Natural killer cell (primary cell): ENCODE data around the gene SULF2. TPM values are rescaled to one million over a fixed set of nuclear protein-coding genes. Genes with fewer than 3 reads are reported as not detected.

Experiments used
- ATAC-seq, 3 donors: fragments of 150-1000 bp in 2 of 3; fragments of 200-7000 bp in 1 of 3; cut with Tn5 transposase; 1 replicate in 1 of 3; 2 replicates in 2 of 3; pipeline ENCODE4 v1.10.0; 2021; ENCODE audit warnings: mild to moderate bottlenecking in 2 of 3, moderate library complexity in 2 of 3
- DNase-seq, 2 donors: peaks; one replicate each; pipeline versions ENCODE4 v3.0.0 to v3.0.0-alpha.2; 2013 to 2021; ENCODE audit warnings: mixed read lengths in 1 of 2
- H3K27ac ChIP-seq: one replicate; pipeline ENCODE4 v1.5.1; 2013; ENCODE audit warnings: mild to moderate bottlenecking, low read length
- H3K27me3 ChIP-seq: one replicate; pipeline ENCODE4 v1.6.1; 2013; ENCODE audit warnings: low read length; ENCODE audit not compliant: control insufficient read depth, insufficient read depth
- H3K36me3 ChIP-seq: one replicate; pipeline ENCODE4 v1.6.1; 2013; ENCODE audit warnings: low read length; ENCODE audit not compliant: control insufficient read depth, insufficient read depth
- H3K4me1 ChIP-seq: one replicate; pipeline ENCODE4 v1.6.1; 2013; ENCODE audit warnings: low read length; ENCODE audit not compliant: control insufficient read depth, insufficient read depth
- H3K4me3 ChIP-seq: one replicate; pipeline ENCODE4 v1.5.1; 2013; ENCODE audit warnings: low read length
- H3K9me3 ChIP-seq: one replicate; pipeline ENCODE4 v1.6.1; 2013; ENCODE audit warnings: low read length; ENCODE audit not compliant: control insufficient read depth, insufficient read depth
- H3K27ac Mint-ChIP-seq, 2 donors: one replicate each; pipeline ENCODE4 v1.8.0; 2022; ENCODE audit warnings: mild to moderate bottlenecking in 2 of 2, mixed read lengths in 2 of 2, moderate library complexity in 1 of 2
- H3K27me3 Mint-ChIP-seq, 2 donors: one replicate each; pipeline ENCODE4 v1.8.0; 2022; ENCODE audit warnings: low read depth in 2 of 2, mixed read lengths in 2 of 2
- H3K36me3 Mint-ChIP-seq: one replicate; pipeline ENCODE4 v1.8.0; 2022; ENCODE audit warnings: mixed read lengths
- H3K4me1 Mint-ChIP-seq, 2 donors: one replicate each; pipeline ENCODE4 v1.8.0; 2022; ENCODE audit warnings: mixed read lengths in 2 of 2
- H3K4me3 Mint-ChIP-seq: one replicate; pipeline ENCODE4 v1.8.0; 2022; ENCODE audit warnings: mild to moderate bottlenecking, moderate library complexity, mixed read lengths
- H3K9me3 Mint-ChIP-seq, 2 donors: one replicate each; pipeline ENCODE4 v1.8.0; 2022; ENCODE audit warnings: mixed read lengths in 2 of 2
- CTCF ChIP-seq: fragments of 200-600 bp; IDR thresholded peaks from one replicate; pipeline ENCODE4 v1.8.0; 2022; ENCODE audit warnings: antibody characterized with exemption
- WGBS: methylation state at CpG from one replicate; pipeline ENCODE4 v1.1.7; 2013; ENCODE audit warnings: missing lambda C conversion rate; ENCODE audit not compliant: insufficient coverage; 5-methylcytosine and 5-hydroxymethylcytosine counted together
- intact Hi-C: fragments of 100-400 bp; cut with micrococcal nuclease; formaldehyde crosslinking; loops from one replicate; pipeline ENCODE4 v1.14.2; 2022
- total RNA-seq, 4 donors: library from RNA; stranded (reverse); fragments of 120-200 nt in 1 of 4; gene quantifications; one replicate each; pipeline versions ENCODE4 v1.2.3 to v1.2.4, GENCODE V29; 2013 to 2022

SULF2 gene
- total RNA-seq, 3 donors from 2014 or later (not counting 1 experiment from before 2014, with no cell fraction given), result 8.1 to 48.7 (median 12.3) TPM

- no peak for TF ChIP-seq CTCF
- Mint-ChIP-seq H3K9me3 (no peaks in the 10 kb centered on the region), H3K36me3 (no peaks in the 10 kb centered on the region), H3K27me3 (peaks cover 0 to 8% of the 10 kb centered on the region in 2 donors), H3K27ac (no peak overlapping the region), H3K4me3 (no peak overlapping the region), H3K4me1 (no peaks in the 10 kb centered on the region)
- no peak overlapping the region for H3K4me3 ChIP-seq
- H3K36me3 ChIP-seq, result no peaks in the 10 kb centered on the region
- WGBS, result 77% methylated on average over 4 of the region's 4 CpGs
- no peaks in the 10 kb centered on the region for H3K27me3 ChIP-seq
- ATAC-seq, result no peak
- H3K9me3 ChIP-seq, result no peaks in the 10 kb centered on the region
- no peak overlapping the region for H3K27ac ChIP-seq
- DNase-seq, result no peak
- intact Hi-C loops, result no loop called here
- H3K4me1 ChIP-seq, result no peaks in the 10 kb centered on the region
Observed at GRCh38 chr20:47719211-47719610, 66.1 kb downstream of the SULF2 start.

- Mint-ChIP-seq H3K27ac (no peak overlapping the region), H3K9me3 (no peaks in the 10 kb centered on the region), H3K4me3 (no peak overlapping the region), H3K36me3 (no peaks in the 10 kb centered on the region), H3K27me3 (peaks cover 0 to 8% of the 10 kb centered on the region in 2 donors), H3K4me1 (no peaks in the 10 kb centered on the region)
- DNase-seq, result no peak
- Histone ChIP-seq H3K27me3 (no peaks in the 10 kb centered on the region), H3K27ac (no peak overlapping the region), H3K4me1 (no peaks in the 10 kb centered on the region), H3K9me3 (no peaks in the 10 kb centered on the region), H3K4me3 (no peak overlapping the region), H3K36me3 (no peaks in the 10 kb centered on the region)
- no peak for TF ChIP-seq CTCF
- ATAC-seq, result no peak
- WGBS, result 96% methylated on average over 4 of the region's 4 CpGs
- intact Hi-C loops, result no loop called here
Observed at GRCh38 chr20:47718398-47718797, 66.9 kb downstream of the SULF2 start.

- Mint-ChIP-seq H3K27ac (no peak overlapping the region), H3K9me3 (no peaks in the 10 kb centered on the region), H3K36me3 (no peaks in the 10 kb centered on the region), H3K27me3 (peaks cover 0 to 8% of the 10 kb centered on the region in 2 donors), H3K4me3 (no peak overlapping the region), H3K4me1 (no peaks in the 10 kb centered on the region)
- DNase-seq (no peak), ATAC-seq (no peak)
- no peak overlapping the region for H3K4me3 ChIP-seq
- H3K27me3 ChIP-seq, result no peaks in the 10 kb centered on the region
- no peak overlapping the region for H3K27ac ChIP-seq
- no peaks in the 10 kb centered on the region for H3K4me1 ChIP-seq
- TF ChIP-seq CTCF, result no peak
- intact Hi-C loops, result no loop called here
- H3K36me3 ChIP-seq, result no peaks in the 10 kb centered on the region
- no peaks in the 10 kb centered on the region for H3K9me3 ChIP-seq
- 90% methylated on average over 10 of the region's 10 CpGs for WGBS
Observed at GRCh38 chr20:47717421-47717820, 67.9 kb downstream of the SULF2 start.

- H3K27me3 ChIP-seq, result no peaks in the 10 kb centered on the region
- Mint-ChIP-seq H3K4me3 (no peak overlapping the region), H3K36me3 (no peaks in the 10 kb centered on the region), H3K27ac (no peak overlapping the region), H3K4me1 (no peaks in the 10 kb centered on the region), H3K9me3 (no peaks in the 10 kb centered on the region), H3K27me3 (peaks cover 0 to 15% of the 10 kb centered on the region in 2 donors)
- H3K27ac ChIP-seq, result no peak overlapping the region
- TF ChIP-seq CTCF, result no peak
- WGBS, result 91% methylated on average over 26 of the region's 26 CpGs
- intact Hi-C loops, result no loop called here
- H3K4me3 ChIP-seq, result no peak overlapping the region
- no peaks in the 10 kb centered on the region for H3K4me1 ChIP-seq
- DNase-seq (no peak), ATAC-seq (no peak)
- no peaks in the 10 kb centered on the region for H3K9me3 ChIP-seq
- H3K36me3 ChIP-seq, result no peaks in the 10 kb centered on the region
Observed at GRCh38 chr20:47713878-47714450, 71.3 kb downstream of the SULF2 start.
